Neural cell (in vitro differentiated cells): ENCODE measurements around the gene ARHGEF7.

Source experiments
- CTCF ChIP-seq: fragments of 450-650 bp; IDR thresholded peaks from 2 replicates; pipeline ENCODE4 v1.5.1; 2014; ENCODE audit warnings: antibody characterized with exemption, mild to moderate bottlenecking, moderate library complexity; ENCODE audit not compliant: poor library complexity, severe bottlenecking
- TAF1 ChIP-seq: IDR thresholded peaks from 2 replicates; pipeline ENCODE4 v1.6.1; 2012; ENCODE audit warnings: low read depth

GRCh38 chr13:111202156-111202621, 87.1 kb downstream of the ARHGEF7 start:
- no peak for TF ChIP-seq CTCF
- TF ChIP-seq TAF1 = no peak
